ENCODE results near the gene LRRC15.

DNA sequence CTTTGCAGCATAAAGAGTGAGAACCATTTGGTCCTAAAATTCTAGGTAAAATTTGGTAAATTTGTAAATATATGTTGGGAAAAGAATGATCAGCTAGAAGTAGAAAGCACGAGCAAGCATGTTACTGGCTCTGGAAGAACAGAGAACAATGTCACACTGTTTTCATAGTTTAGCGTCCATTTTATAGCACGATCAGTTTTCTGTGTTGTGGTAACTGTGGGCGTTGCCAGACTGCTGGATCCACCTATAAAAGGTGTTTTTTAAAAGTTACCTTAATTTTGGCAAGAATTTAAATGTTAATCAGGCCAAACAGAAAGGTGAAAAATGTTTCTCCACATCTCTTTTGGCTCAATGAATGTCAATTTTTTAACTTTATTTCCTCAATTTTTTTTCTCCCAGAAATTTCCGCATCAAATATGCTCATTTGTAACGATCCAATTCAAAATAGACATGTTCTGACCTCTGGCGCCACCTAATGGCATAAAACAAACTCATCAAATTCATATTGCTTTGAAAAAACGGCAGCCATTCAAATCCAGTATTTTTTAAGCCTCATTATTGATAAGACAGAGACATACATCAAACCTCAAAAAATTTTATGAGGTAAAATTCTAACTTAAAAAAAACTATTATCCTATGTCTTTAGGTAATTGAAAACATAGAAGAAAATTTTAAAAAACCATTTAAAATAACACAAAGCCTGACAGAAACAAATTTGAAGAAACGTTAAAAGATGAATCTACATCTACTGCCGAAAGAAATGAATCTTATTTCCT, 35.0 kb upstream of the LRRC15 start:
- TF ChIP-seq, protein P1, sequence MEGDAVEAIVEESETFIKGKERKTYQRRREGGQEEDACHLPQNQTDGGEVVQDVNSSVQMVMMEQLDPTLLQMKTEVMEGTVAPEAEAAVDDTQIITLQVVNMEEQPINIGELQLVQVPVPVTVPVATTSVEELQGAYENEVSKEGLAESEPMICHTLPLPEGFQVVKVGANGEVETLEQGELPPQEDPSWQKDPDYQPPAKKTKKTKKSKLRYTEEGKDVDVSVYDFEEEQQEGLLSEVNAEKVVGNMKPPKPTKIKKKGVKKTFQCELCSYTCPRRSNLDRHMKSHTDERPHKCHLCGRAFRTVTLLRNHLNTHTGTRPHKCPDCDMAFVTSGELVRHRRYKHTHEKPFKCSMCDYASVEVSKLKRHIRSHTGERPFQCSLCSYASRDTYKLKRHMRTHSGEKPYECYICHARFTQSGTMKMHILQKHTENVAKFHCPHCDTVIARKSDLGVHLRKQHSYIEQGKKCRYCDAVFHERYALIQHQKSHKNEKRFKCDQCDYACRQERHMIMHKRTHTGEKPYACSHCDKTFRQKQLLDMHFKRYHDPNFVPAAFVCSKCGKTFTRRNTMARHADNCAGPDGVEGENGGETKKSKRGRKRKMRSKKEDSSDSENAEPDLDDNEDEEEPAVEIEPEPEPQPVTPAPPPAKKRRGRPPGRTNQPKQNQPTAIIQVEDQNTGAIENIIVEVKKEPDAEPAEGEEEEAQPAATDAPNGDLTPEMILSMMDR (IDR thresholded peaks at IDR 0.05): peak; percentile 29 to 89 (median 59)
- no peak for TF ChIP-seq POLR2A (IDR thresholded peaks at IDR 0.05)

Data from thyroid gland (tissue), 4 donors.